GM12874 (cell line): Measurements from ENCODE around the gene CCT7.

Experiments
- CTCF ChIP-seq: IDR thresholded peaks from 2 replicates; pipeline ENCODE4 v1.5.1; 2011; ENCODE audit warnings: low read depth, mild to moderate bottlenecking, control low read depth, low read length, moderate library complexity; ENCODE audit not compliant: insufficient read depth

CCT7 gene

GRCh38 chr2:73269686-73270465 lies 35.8 kb downstream of the CCT7 start:
- TF ChIP-seq CTCF: no peak

GRCh38 chr2:73272270-73272669 lies 38.2 kb downstream of the CCT7 start:
- no peak for TF ChIP-seq CTCF

GRCh38 chr2:73279852-73280251 lies 45.7 kb downstream of the CCT7 start:
- no peak for TF ChIP-seq CTCF

GRCh38 chr2:73281244-73281643 lies 47.1 kb downstream of the CCT7 start:
- no peak for TF ChIP-seq CTCF

- TF ChIP-seq CTCF: no peak
These were observed 48.9 kb downstream of the CCT7 start for GRCh38 chr2:73282924-73283544.

- TF ChIP-seq CTCF: no peak
These were observed 49.6 kb downstream of the CCT7 start for GRCh38 chr2:73283545-73284295.
